ENCODE measurements around the gene LLGL2.

Gene LLGL2

GRCh38 chr17:75619506-75620431 lies 94.3 kb downstream of the LLGL2 start:
- FAIRE-seq = no peak

- FAIRE-seq = no peak
These were observed 96.0 kb downstream of the LLGL2 start for GRCh38 chr17:75621489-75621888.

GRCh38 chr17:75622076-75622475 lies 96.6 kb downstream of the LLGL2 start:
- FAIRE-seq = no peak

GRCh38 chr17:75622771-75623273 lies 97.3 kb downstream of the LLGL2 start:
- no peak for FAIRE-seq

GRCh38 chr17:75623386-75623785 lies 97.9 kb downstream of the LLGL2 start:
- FAIRE-seq = no peak

GRCh38 chr17:75624021-75624420 lies 98.5 kb downstream of the LLGL2 start:
- FAIRE-seq = no peak

Data from G401.6 (cell line).